GM12878 (cell line): ENCODE measurements around the gene ALMS1. TPM values are rescaled to one million over a fixed set of nuclear protein-coding genes. Genes with fewer than 3 reads are reported as not detected.

Experiments
- ATAC-seq: fragments of 200-7000 bp; cut with Tn5 transposase; 3 replicates; pipeline ENCODE4 v1.9.1; 2020; ENCODE audit warnings: mild to moderate bottlenecking, moderate library complexity
- BruUV-seq: library from RNA; stranded (reverse); fragments of 400-500 nt; replicated peaks from 2 replicates; lab custom pipeline; 2021; lab: Mats Ljungman, UMichigan
- CTCF ChIA-PET: fragments of 300-600 bp; sonication (Branson Sonifier 250); formaldehyde crosslinking; extraction: SDS; loops from one replicate; lab custom pipeline; 2021; ENCODE audit warnings: inconsistent platforms; lab: Yijun Ruan, JAX
- POLR2A ChIA-PET: fragments of 350-600 bp; formaldehyde crosslinking; extraction: SDS; loops from one replicate; lab custom pipeline; 2021; ENCODE audit warnings: inconsistent platforms; lab: Charles Lee
- RAD21 ChIA-PET: fragments of 300-600 bp; sonication (Branson Sonifier 250); formaldehyde crosslinking; loops from one replicate; lab custom pipeline; 2023; ENCODE audit warnings: antibody characterized with exemption; ENCODE audit not compliant: unreplicated experiment; lab: Charles Lee
- SMC1A ChIA-PET: fragments of 300-600 bp; sonication (Branson Sonifier 250); formaldehyde crosslinking; loops from one replicate; lab custom pipeline; 2023; ENCODE audit not compliant: unreplicated experiment, uncharacterized antibody; lab: Charles Lee
- DNase-seq: peaks from one replicate; pipeline ENCODE4 v3.0.0-alpha.2; 2011; ENCODE audit warnings: low read depth, low spot score
- FAIRE-seq: peaks from 3 replicates; lab custom pipeline; 2011; peaks lifted over from hg19 to GRCh38; lab: Jason Lieb, UNC
- H2AFZ ChIP-seq: 2 replicates; pipeline ENCODE4 v1.6.0; 2011; ENCODE audit warnings: low read depth, low read length, control low read depth; ENCODE audit not compliant: control insufficient read depth
- H3K27ac ChIP-seq: 2 replicates; pipeline ENCODE4 v1.5.1; 2011; ENCODE audit warnings: control low read depth; ENCODE audit not compliant: control insufficient read depth, insufficient read depth
- H3K27me3 ChIP-seq, 2 experiments: replicated peaks in 1 of 2; 2 replicates each; pipeline versions ENCODE4 v1.6.0 to v1.6.1; 2011; ENCODE audit warnings: low read length in 1 of 2; ENCODE audit not compliant: control insufficient read depth in 2 of 2, insufficient read depth in 2 of 2
- H3K36me3 ChIP-seq, 2 experiments: 2 replicates each; pipeline ENCODE4 v1.5.1; 2011; ENCODE audit warnings: low read length in 1 of 2; ENCODE audit not compliant: control insufficient read depth in 2 of 2, insufficient read depth in 2 of 2
- H3K4me1 ChIP-seq: 2 replicates; pipeline ENCODE4 v1.6.1; 2011; ENCODE audit warnings: mild to moderate bottlenecking, low read length, moderate library complexity, mixed read lengths; ENCODE audit not compliant: control insufficient read depth, insufficient read depth
- H3K4me2 ChIP-seq: 2 replicates; pipeline ENCODE4 v1.6.0; 2011; ENCODE audit warnings: control low read depth; ENCODE audit not compliant: control insufficient read depth, insufficient read depth
- H3K4me3 ChIP-seq: fragments of 200-600 bp; sonication (generic); 2 replicates; pipeline ENCODE4 v1.5.1; 2016
- H3K79me2 ChIP-seq: 2 replicates; pipeline ENCODE4 v1.6.0; 2011; ENCODE audit warnings: low read length; ENCODE audit not compliant: control insufficient read depth, insufficient read depth
- H3K9ac ChIP-seq: 2 replicates; pipeline ENCODE4 v1.8.0; 2011; ENCODE audit warnings: low read length, control low read depth, mixed read lengths; ENCODE audit not compliant: control insufficient read depth, insufficient read depth
- H3K9me3 ChIP-seq: replicated peaks from 3 replicates; pipeline ENCODE4 v1.5.1; 2011; ENCODE audit warnings: mild to moderate bottlenecking, low read length; ENCODE audit not compliant: control insufficient read depth, insufficient read depth
- H4K20me1 ChIP-seq: 2 replicates; pipeline ENCODE4 v1.6.0; 2011; ENCODE audit not compliant: control insufficient read depth, insufficient read depth
- BHLHE40 ChIP-seq, 2 experiments: fragments of 450-650 bp in 1 of 2; IDR thresholded peaks; 2 replicates each; pipeline ENCODE4 v1.6.1; 2011 to 2017; ENCODE audit warnings: low read depth in 2 of 2, borderline replicate concordance in 1 of 2, improper control_type of control experiment in 1 of 2, low read length in 1 of 2, mild to moderate bottlenecking in 1 of 2
- CBFB ChIP-seq: IDR thresholded peaks from 2 replicates; pipeline ENCODE4 v1.6.1; 2016; ENCODE audit warnings: antibody characterized with exemption, low read depth
- CEBPB ChIP-seq, 2 experiments: fragments of 150-350 bp in 1 of 2; IDR thresholded peaks; 2 replicates each; pipeline ENCODE4 v1.6.1; 2012 to 2014; ENCODE audit warnings: low read depth in 2 of 2, low read length in 2 of 2, borderline replicate concordance in 1 of 2, inconsistent platforms in 1 of 2
- ESRRA ChIP-seq: IDR thresholded peaks from 2 replicates; pipeline ENCODE4 v1.6.1; 2012; ENCODE audit warnings: mild to moderate bottlenecking, low read length, improper control_type of control experiment
- IRF4 ChIP-seq: IDR thresholded peaks from 2 replicates; pipeline ENCODE4 v1.6.1; 2011; ENCODE audit warnings: low read depth, low read length
- NFXL1 ChIP-seq: fragments of 450-650 bp; IDR thresholded peaks from 2 replicates; pipeline ENCODE4 v1.6.1; 2017; ENCODE audit warnings: antibody characterized with exemption, mild to moderate bottlenecking, borderline replicate concordance
- POLR2AphosphoS2 ChIP-seq: IDR thresholded peaks from 2 replicates; pipeline ENCODE4 v1.6.1; 2011; ENCODE audit warnings: low read depth, mild to moderate bottlenecking, low read length, improper control_type of control experiment, moderate library complexity
- SREBF2 ChIP-seq: IDR thresholded peaks from 2 replicates; pipeline ENCODE4 v1.6.1; 2012; ENCODE audit warnings: mild to moderate bottlenecking, low read length
- YY1 ChIP-seq: IDR thresholded peaks from 2 replicates; pipeline ENCODE4 v1.6.1; 2011; ENCODE audit warnings: low read depth, mild to moderate bottlenecking, low read length
- WGBS: methylation state at CpG from one replicate; pipeline ENCODE4 v1.1.6; 2016; ENCODE audit warnings: low lambda C conversion rate; ENCODE audit not compliant: insufficient replicate concordance, insufficient coverage; ENCODE audit errors: missing lambda C conversion rate; 5-methylcytosine and 5-hydroxymethylcytosine counted together
- in situ Hi-C: fragments of 300-500 bp; cut with MboI; formaldehyde crosslinking; loops from 9 replicates; pipeline ENCODE4 v1.14.3; 2018; ENCODE audit warnings: mixed read lengths
- intact Hi-C: fragments of 100-400 bp; cut with micrococcal nuclease; formaldehyde crosslinking; loops from one replicate; pipeline ENCODE4 v1.14.2; 2022; ENCODE audit not compliant: unreplicated experiment
- polyA plus RNA-seq, 11 experiments: library from polyadenylated mRNA; depleted of rRNA in 4 of 11; unstranded in 6 of 11; stranded (reverse) in 5 of 11; fragments of >200 nt; fragmentation: Nextera tagmentation in 4 of 11; fragmentation: Illumina TruSeq in 1 of 11; extraction: Ambion mirVana in 4 of 11; extraction: Trizol in 1 of 11; gene quantifications; 1 replicate in 1 of 11; 2 replicates in 10 of 11; pipeline versions ENCODE4 v1.2.1 to v1.2.3, GENCODE V29; 2011 to 2016; ENCODE audit warnings: inconsistent platforms in 2 of 11, missing spikeins in 2 of 11, low read depth in 1 of 11
- total RNA-seq, 4 experiments: library from RNA; depleted of rRNA in 3 of 4; stranded (reverse); fragments of >200 nt in 3 of 4; fragmentation: Illumina TruSeq in 1 of 4; extraction: Trizol in 1 of 4; gene quantifications; 2 replicates each; pipeline versions ENCODE4 v1.2.1 to v1.2.3, GENCODE V29; 2013 to 2021
- TF ChIP-seq, protein P1 (sequence below): IDR thresholded peaks from 2 replicates; pipeline ENCODE4 v1.6.1; 2012; ENCODE audit warnings: mild to moderate bottlenecking, low read depth, low read length
- TF ChIP-seq, protein P2 (sequence below): fragments of 450-650 bp; IDR thresholded peaks from 2 replicates; pipeline ENCODE4 v1.6.1; 2017; ENCODE audit warnings: mild to moderate bottlenecking, moderate library complexity
- TF ChIP-seq, protein P3 (sequence below): IDR thresholded peaks from 2 replicates; pipeline ENCODE4 v1.6.1; 2012; ENCODE audit warnings: low read depth, low read length, improper control_type of control experiment
- TF ChIP-seq, protein P4 (sequence below): IDR thresholded peaks from 2 replicates; pipeline ENCODE4 v1.6.1; 2012; ENCODE audit warnings: low read length, inconsistent platforms

The ALMS1 gene
- total and polyA plus RNA-seq, 10 of the 15 experiments (the other 5 are each of a cell fraction or from before 2014, with no cell fraction given) = 1.1 to 25.8 (median 10.6) TPM

DNA sequence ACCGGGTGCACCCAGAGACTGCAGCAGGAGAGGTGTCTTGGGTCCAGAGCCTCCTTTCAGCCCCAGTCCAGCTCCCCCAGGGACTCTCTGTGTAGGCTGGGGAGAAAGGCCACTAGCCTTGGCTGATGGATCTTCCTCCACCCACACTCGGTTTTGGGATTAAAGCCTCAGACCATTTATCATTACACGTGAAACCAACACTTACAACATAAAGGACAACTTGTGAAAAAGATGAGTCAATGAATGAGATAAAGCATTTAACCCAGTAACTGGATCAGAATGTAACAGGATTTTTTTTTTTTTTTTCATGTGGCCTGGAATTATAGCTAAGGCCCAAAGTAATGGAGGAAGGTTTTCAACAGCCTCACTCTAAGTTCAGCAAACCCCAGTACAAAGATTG lies 224.5 kb downstream of the ALMS1 start:
- RAD21 ChIA-PET = no interaction called here
- Histone ChIP-seq H3K9me3 (no peaks in the 10 kb centered on the region), H3K27ac (no peak overlapping the region), H3K79me2 (no peaks in the 10 kb centered on the region), H3K4me1 (peaks cover 4% of the 10 kb centered on the region), H3K27me3 (no peaks in the 10 kb centered on the region), H4K20me1 (no peaks in the 10 kb centered on the region), H3K4me3 (no peak overlapping the region), H3K4me2 (no peak overlapping the region), H3K9ac (no peak overlapping the region), H2AFZ (no peak overlapping the region), H3K36me3 (no peaks in the 10 kb centered on the region; a peak in 1 of 4 replicates)
- intact Hi-C loops (no loop called here), in situ Hi-C loops (no loop called here)
- TF ChIP-seq IRF4 = no peak
- no peak for TF ChIP-seq POLR2AphosphoS2
- no peak for TF ChIP-seq SREBF2
- no peak for TF ChIP-seq YY1
- TF ChIP-seq, protein P1, sequence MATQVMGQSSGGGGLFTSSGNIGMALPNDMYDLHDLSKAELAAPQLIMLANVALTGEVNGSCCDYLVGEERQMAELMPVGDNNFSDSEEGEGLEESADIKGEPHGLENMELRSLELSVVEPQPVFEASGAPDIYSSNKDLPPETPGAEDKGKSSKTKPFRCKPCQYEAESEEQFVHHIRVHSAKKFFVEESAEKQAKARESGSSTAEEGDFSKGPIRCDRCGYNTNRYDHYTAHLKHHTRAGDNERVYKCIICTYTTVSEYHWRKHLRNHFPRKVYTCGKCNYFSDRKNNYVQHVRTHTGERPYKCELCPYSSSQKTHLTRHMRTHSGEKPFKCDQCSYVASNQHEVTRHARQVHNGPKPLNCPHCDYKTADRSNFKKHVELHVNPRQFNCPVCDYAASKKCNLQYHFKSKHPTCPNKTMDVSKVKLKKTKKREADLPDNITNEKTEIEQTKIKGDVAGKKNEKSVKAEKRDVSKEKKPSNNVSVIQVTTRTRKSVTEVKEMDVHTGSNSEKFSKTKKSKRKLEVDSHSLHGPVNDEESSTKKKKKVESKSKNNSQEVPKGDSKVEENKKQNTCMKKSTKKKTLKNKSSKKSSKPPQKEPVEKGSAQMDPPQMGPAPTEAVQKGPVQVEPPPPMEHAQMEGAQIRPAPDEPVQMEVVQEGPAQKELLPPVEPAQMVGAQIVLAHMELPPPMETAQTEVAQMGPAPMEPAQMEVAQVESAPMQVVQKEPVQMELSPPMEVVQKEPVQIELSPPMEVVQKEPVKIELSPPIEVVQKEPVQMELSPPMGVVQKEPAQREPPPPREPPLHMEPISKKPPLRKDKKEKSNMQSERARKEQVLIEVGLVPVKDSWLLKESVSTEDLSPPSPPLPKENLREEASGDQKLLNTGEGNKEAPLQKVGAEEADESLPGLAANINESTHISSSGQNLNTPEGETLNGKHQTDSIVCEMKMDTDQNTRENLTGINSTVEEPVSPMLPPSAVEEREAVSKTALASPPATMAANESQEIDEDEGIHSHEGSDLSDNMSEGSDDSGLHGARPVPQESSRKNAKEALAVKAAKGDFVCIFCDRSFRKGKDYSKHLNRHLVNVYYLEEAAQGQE = no peak
- TF ChIP-seq, protein P2, sequence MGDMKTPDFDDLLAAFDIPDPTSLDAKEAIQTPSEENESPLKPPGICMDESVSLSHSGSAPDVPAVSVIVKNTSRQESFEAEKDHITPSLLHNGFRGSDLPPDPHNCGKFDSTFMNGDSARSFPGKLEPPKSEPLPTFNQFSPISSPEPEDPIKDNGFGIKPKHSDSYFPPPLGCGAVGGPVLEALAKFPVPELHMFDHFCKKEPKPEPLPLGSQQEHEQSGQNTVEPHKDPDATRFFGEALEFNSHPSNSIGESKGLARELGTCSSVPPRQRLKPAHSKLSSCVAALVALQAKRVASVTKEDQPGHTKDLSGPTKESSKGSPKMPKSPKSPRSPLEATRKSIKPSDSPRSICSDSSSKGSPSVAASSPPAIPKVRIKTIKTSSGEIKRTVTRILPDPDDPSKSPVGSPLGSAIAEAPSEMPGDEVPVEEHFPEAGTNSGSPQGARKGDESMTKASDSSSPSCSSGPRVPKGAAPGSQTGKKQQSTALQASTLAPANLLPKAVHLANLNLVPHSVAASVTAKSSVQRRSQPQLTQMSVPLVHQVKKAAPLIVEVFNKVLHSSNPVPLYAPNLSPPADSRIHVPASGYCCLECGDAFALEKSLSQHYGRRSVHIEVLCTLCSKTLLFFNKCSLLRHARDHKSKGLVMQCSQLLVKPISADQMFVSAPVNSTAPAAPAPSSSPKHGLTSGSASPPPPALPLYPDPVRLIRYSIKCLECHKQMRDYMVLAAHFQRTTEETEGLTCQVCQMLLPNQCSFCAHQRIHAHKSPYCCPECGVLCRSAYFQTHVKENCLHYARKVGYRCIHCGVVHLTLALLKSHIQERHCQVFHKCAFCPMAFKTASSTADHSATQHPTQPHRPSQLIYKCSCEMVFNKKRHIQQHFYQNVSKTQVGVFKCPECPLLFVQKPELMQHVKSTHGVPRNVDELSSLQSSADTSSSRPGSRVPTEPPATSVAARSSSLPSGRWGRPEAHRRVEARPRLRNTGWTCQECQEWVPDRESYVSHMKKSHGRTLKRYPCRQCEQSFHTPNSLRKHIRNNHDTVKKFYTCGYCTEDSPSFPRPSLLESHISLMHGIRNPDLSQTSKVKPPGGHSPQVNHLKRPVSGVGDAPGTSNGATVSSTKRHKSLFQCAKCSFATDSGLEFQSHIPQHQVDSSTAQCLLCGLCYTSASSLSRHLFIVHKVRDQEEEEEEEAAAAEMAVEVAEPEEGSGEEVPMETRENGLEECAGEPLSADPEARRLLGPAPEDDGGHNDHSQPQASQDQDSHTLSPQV = no peak
- TF ChIP-seq CEBPB (IDR thresholded peaks at IDR 0.05; ENCODE audit: borderline replicate concordance in 1 of 2, low read depth in 2 of 2, low read length in 2 of 2) = no peak
- no peak for TF ChIP-seq NFXL1
- TF ChIP-seq, protein P3, sequence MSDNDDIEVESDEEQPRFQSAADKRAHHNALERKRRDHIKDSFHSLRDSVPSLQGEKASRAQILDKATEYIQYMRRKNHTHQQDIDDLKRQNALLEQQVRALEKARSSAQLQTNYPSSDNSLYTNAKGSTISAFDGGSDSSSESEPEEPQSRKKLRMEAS = no peak
- TF ChIP-seq BHLHE40 (IDR thresholded peaks at IDR 0.05; ENCODE audit: borderline replicate concordance in 1 of 2, low read depth in 2 of 2, low read length in 1 of 2) = no peak
- TF ChIP-seq ESRRA = no peak
- TF ChIP-seq, protein P4, sequence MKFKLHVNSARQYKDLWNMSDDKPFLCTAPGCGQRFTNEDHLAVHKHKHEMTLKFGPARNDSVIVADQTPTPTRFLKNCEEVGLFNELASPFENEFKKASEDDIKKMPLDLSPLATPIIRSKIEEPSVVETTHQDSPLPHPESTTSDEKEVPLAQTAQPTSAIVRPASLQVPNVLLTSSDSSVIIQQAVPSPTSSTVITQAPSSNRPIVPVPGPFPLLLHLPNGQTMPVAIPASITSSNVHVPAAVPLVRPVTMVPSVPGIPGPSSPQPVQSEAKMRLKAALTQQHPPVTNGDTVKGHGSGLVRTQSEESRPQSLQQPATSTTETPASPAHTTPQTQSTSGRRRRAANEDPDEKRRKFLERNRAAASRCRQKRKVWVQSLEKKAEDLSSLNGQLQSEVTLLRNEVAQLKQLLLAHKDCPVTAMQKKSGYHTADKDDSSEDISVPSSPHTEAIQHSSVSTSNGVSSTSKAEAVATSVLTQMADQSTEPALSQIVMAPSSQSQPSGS = no peak
- TF ChIP-seq CBFB = no peak
- BruUV-seq = no TSS peak
- WGBS = 67% methylated on average over 3 of the region's 3 CpGs
- CTCF ChIA-PET = interaction anchor here (0.7 kb wide), 1 partner anchor 495 kb away, joined by 3 read pairs; no protein-coding TSS in a partner anchor
- POLR2A ChIA-PET = no interaction called here
- DNase-seq (no peak), FAIRE-seq (no peak), ATAC-seq (no peak)
- SMC1A ChIA-PET = interaction anchor here (0.7 to 1.1 kb wide), 2 partner anchors 20 to 331 kb away, joined by 3 read pairs; no protein-coding TSS in a partner anchor
